GM21717 (cell line): ENCODE data around the gene ANO10.

Source experiments
- ATAC-seq: cut with Tn5 transposase; IDR thresholded peaks from one replicate; pipeline ENCODE4 v1.9.1; 2021; ENCODE audit warnings: mild to moderate bottlenecking, moderate library complexity; ENCODE audit not compliant: unreplicated experiment

Gene ANO10

GRCh38 chr3:43434431-43434830 lies 187.4 kb downstream of the ANO10 start:
- ATAC-seq, result no peak

DNA sequence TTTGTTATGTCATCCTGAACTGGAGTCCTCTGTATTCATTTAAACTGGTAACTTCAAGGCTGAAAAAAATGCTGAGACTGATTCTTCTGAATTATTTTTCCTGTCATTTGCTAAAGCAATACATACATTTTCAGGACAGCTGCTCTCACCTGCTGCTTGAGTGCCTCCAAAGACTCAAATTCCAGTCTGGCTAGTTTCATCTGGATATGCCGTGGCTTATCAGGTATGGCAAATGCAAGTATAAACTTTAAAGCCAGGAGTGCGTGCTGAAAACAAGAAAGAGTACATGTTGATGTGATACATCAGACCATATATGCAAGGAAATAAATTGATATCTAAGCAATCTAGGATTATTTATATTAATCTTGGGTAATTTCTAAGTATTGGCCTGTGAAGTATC lies 189.3 kb downstream of the ANO10 start:
- ATAC-seq, result no peak

DNA sequence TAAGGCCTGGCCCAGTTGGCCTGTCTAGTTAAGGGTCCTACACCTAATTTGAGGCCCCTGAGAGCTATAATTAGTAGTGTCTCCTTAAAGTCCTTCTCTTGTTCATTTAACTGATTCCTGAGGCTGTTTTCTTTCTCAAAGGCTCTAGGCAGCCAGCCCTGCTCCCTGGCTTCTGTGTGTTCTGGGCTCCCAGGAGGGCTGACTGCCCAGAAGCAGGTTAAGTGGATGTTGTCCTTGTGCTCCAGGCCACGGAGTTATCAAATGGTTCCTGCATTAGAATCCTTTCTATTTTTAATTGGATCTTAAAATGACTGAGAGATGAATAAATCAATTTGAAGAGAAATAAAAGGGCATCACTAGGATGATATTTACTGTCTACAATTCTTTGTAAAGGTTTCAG lies 195.4 kb downstream of the ANO10 start:
- ATAC-seq, result no peak

DNA sequence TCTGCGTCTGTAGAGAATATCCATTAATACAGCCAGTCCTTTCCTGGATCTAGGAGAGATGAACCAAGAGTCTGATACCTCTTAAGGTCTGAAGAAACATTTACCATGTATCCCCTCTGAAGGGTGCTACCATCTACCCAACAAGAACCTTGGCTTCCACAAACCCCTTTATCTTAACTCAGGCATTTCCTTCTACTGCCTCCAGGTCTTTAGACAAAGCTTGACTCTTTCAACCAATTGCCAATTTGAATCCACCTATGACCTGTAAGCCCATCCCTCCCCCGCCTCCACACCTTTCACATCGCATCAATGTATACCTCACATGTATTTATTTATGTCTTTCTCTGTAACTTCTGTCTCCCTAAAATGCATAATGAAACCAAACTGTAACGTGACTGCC lies 196.0 kb downstream of the ANO10 start:
- no peak for ATAC-seq

- ATAC-seq, result no peak
Measured at GRCh38 chr3:43423639-43424038, 198.2 kb downstream of the ANO10 start.

- no peak for ATAC-seq
Measured at GRCh38 chr3:43423142-43423541, 198.7 kb downstream of the ANO10 start.

GRCh38 chr3:43418601-43419272 lies 203.1 kb downstream of the ANO10 start:
- ATAC-seq, result no peak

- ATAC-seq, result no peak
Measured at GRCh38 chr3:43417133-43417532, 204.7 kb downstream of the ANO10 start.

- ATAC-seq, result no peak
Measured at GRCh38 chr3:43415088-43415487, 206.7 kb downstream of the ANO10 start.

DNA sequence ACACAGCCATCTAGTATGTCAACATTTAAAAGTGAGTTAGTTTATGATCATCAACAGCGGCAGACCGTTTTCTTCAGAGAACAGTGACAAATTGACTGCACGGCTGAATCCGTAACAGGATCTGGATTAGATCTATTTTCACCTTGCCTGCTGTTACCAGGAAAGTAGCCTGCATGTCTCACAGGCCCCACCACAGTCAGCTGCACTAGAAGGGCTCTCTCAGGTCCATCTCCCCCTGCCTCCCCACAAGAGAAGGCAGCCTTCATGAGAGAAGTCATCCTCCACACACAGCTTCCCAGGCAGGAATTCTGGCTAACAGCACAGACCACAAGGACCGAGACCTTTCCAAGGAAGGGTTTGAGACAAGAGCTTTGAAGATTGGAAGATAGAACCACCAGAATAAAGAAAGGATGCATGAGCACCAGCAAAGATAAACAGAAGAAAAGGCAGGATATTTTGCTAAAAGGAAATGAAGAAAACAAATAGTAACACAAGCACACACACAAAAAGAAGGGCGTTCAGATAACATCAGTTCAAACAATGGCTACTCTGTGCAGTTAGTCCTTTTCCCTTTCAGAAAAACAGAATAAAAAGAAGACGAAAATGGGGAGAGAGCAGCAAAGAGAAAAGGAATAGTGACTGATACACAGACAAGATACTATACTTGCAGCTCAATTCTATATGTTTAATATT lies 208.0 kb downstream of the ANO10 start:
- no peak for ATAC-seq

GRCh38 chr3:43411429-43411828 lies 210.4 kb downstream of the ANO10 start:
- no peak for ATAC-seq

DNA sequence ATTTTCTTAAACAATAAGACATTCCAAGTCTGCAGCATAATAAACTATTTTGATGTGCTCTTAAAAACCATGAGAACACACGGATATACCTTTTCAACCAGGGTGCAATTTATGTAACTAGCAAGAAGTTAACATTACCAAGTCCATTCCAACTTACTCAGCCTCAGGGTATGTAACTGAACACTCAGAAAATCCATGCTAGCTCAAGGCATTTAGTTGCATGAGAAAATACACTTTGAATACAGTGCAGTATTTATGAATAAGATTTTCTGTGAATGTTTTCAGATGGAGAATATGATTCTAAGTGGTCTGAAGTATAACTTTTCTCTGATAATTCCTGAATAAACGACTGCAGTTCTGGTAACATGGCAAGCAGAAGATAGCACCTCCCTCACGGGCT lies 211.2 kb downstream of the ANO10 start:
- no peak for ATAC-seq

- no peak for ATAC-seq
Measured at GRCh38 chr3:43409506-43409905, 212.3 kb downstream of the ANO10 start.

GRCh38 chr3:43406643-43407023 lies 215.2 kb downstream of the ANO10 start:
- ATAC-seq, result no peak

DNA sequence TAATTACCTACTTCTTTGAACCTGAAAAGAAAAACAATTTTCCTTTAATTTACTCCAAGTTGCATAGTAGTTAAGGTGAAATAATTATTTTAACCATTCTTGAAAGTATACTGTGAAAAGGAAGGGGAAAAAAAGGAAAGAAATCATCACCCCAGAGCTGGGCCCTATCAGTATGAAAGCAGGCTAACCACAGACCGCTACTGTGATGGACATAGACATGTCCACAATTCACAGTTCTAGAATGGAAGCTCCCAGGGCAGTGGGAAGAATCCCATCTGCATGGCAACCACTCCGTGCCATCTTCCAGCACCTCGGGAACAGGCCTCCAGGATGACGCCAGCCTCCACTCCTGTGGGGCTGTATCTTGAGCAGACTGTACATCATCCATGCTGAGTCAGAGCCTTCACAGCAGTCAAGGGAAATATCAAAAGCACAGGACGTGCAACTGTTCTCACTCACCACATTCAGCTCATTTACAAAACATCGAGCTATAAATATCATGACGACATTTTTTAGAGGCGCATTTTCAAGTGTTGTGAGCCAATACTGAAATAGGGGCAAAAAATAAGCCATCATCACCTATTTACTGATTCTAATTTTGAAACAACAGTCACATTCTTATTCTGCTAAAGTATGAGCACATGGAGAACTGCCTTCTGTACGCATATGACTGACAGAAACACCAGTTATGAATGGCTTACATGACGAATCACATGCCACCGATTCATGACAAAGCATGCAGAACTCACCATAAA lies 215.7 kb downstream of the ANO10 start:
- no peak for ATAC-seq

- ATAC-seq, result no peak
Measured at GRCh38 chr3:43400781-43401730, 220.8 kb downstream of the ANO10 start.

- no peak for ATAC-seq
Measured at GRCh38 chr3:43400167-43400566, 221.6 kb downstream of the ANO10 start.

GRCh38 chr3:43399034-43399433 lies 222.8 kb downstream of the ANO10 start:
- ATAC-seq, result no peak

DNA sequence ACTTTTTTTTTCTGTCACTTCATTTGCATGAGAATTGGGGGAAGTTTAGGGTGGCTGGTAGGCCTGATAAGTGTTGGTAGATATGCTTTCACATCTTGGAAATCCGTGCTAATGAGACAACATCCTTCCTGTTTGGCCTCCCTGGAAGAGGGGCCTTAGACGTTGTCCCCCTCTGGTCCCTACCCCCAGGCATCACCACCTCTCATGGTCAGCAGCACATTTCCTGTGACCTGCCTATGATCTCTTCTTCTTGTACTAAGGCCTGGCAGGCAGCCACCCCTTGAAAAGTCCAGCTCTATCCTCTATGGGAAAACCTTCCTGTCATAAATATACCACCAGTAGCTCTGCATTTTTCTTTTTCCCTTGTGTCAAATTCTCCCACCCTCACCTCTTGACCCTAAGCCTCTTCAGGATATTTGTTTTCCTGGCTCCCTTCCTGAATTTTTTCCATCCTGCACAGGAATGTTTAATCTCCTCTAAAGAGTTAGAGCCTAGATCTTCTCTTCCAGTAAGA lies 227.7 kb downstream of the ANO10 start:
- no peak for ATAC-seq

- no peak for ATAC-seq
Measured at GRCh38 chr3:43391621-43392020, 230.2 kb downstream of the ANO10 start.

DNA sequence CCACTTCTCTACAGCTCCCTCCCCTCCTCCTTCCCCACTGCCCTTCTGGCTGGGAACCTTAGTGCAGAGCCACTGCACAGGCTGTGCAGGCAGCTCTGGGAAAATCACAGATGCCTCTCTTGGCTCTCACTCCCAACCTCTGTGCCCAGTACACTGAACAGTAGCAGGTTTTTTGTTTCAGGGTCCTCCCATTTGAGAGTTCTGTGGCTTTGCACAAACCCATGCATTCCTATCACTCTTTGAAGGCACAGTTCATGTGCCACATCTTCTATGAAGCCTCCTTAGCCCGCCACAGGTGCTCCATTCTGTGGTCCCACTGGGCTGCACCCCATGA lies 231.6 kb downstream of the ANO10 start:
- no peak for ATAC-seq
